Measurements from ENCODE around the gene BEND7.

BEND7 gene

DNA sequence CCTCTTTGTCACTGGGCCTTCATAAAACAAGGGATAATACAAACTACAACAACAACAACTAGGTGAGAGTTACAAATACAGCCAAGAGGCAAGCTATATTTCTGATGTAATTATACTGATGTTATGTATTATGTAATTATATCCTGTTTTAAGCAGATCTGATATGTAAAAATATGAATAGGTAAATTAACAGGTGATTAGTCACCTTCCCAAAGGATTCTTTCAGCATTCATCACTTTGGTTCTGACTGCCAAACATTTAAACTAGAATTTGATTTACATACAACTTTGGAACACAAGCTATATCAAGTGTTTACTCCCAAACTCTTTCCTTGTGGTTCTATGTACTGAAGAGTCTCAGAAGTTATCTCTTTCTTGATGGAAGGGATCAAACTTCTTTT lies 53.7 kb downstream of the BEND7 start:
- Histone ChIP-seq H3K4me3 (ENCODE audit: low read length) (no peak overlapping the region), H3K9me3 (ENCODE audit: insufficient read depth, low read depth, low read length) (no peaks in the 10 kb centered on the region), H3K27me3 (ENCODE audit: insufficient read depth, low read length) (no peaks in the 10 kb centered on the region), H3K9ac (ENCODE audit: low read depth, low read length) (no peak overlapping the region), H3K36me3 (ENCODE audit: insufficient read depth, low read length) (no peaks in the 10 kb centered on the region), H3K27ac (ENCODE audit: low read depth, low read length) (no peak overlapping the region), H3K4me1 (ENCODE audit: insufficient read depth, low read length) (no peaks in the 10 kb centered on the region)

- Histone ChIP-seq H3K9me3 (ENCODE audit: insufficient read depth, low read depth, low read length) (no peaks in the 10 kb centered on the region), H3K27me3 (ENCODE audit: insufficient read depth, low read length) (no peaks in the 10 kb centered on the region), H3K36me3 (ENCODE audit: insufficient read depth, low read length) (no peaks in the 10 kb centered on the region), H3K4me3 (ENCODE audit: low read length) (no peak overlapping the region), H3K27ac (ENCODE audit: low read depth, low read length) (no peak overlapping the region), H3K4me1 (ENCODE audit: insufficient read depth, low read length) (no peaks in the 10 kb centered on the region), H3K9ac (ENCODE audit: low read depth, low read length) (no peak overlapping the region)
- WGBS: 97% methylated on average over 26 of the region's 26 CpGs
Observed at GRCh38 chr10:13473986-13474385, 54.8 kb downstream of the BEND7 start.

- H3K4me1 ChIP-seq (ENCODE audit: insufficient read depth, low read length): no peaks in the 10 kb centered on the region
- H3K36me3 ChIP-seq (ENCODE audit: insufficient read depth, low read length): no peaks in the 10 kb centered on the region
- no peak overlapping the region for H3K4me3 ChIP-seq (ENCODE audit: low read length)
- no peaks in the 10 kb centered on the region for H3K27me3 ChIP-seq (ENCODE audit: insufficient read depth, low read length)
- no peak overlapping the region for H3K9ac ChIP-seq (ENCODE audit: low read depth, low read length)
- H3K27ac ChIP-seq (ENCODE audit: low read depth, low read length): no peak overlapping the region
- H3K9me3 ChIP-seq (ENCODE audit: insufficient read depth, low read depth, low read length): no peaks in the 10 kb centered on the region
- WGBS: 95% methylated on average over 19 of the region's 19 CpGs
Observed at GRCh38 chr10:13472359-13472758, 56.5 kb downstream of the BEND7 start.

- Histone ChIP-seq H3K9ac (ENCODE audit: low read depth, low read length) (no peak overlapping the region), H3K27me3 (ENCODE audit: insufficient read depth, low read length) (no peaks in the 10 kb centered on the region), H3K27ac (ENCODE audit: low read depth, low read length) (no peak overlapping the region), H3K4me1 (ENCODE audit: insufficient read depth, low read length) (no peaks in the 10 kb centered on the region), H3K9me3 (ENCODE audit: insufficient read depth, low read depth, low read length) (no peaks in the 10 kb centered on the region), H3K36me3 (ENCODE audit: insufficient read depth, low read length) (no peaks in the 10 kb centered on the region), H3K4me3 (ENCODE audit: low read length) (no peak overlapping the region)
- 88% methylated on average over 3 of the region's 3 CpGs for WGBS
Observed at GRCh38 chr10:13470270-13470669, 58.5 kb downstream of the BEND7 start.

GRCh38 chr10:13462551-13462950 lies 66.3 kb downstream of the BEND7 start:
- no peak overlapping the region for H3K4me3 ChIP-seq (ENCODE audit: low read length)
- no peak overlapping the region for H3K9ac ChIP-seq (ENCODE audit: low read depth, low read length)
- H3K36me3 ChIP-seq (ENCODE audit: insufficient read depth, low read length): no peaks in the 10 kb centered on the region
- H3K4me1 ChIP-seq (ENCODE audit: insufficient read depth, low read length): 0 out of 2 replicates have a peak, but pooled peaks cover 5% of the 10 kb centered on the region
- H3K27ac ChIP-seq (ENCODE audit: low read depth, low read length): no peak overlapping the region
- H3K9me3 ChIP-seq (ENCODE audit: insufficient read depth, low read depth, low read length): no peaks in the 10 kb centered on the region; the same call in 1 of the 2 replicates
- H3K27me3 ChIP-seq (ENCODE audit: insufficient read depth, low read length): no peaks in the 10 kb centered on the region

DNA sequence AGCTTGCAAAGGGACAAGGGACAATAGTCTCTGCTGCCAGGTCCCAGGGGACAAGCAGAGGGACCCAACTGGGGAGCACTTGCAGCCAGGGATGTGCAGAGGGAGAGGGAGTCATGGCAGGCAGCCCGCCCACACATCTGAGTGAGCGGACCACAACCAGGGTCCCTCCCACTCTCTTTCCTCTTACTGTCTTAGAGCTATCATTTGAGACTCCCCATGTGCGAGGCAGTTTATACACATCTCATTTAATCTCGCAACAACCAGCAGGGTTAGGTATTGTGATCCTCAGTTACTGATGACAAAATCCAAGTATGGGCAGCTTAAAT lies 70.2 kb downstream of the BEND7 start:
- H3K36me3 ChIP-seq (ENCODE audit: insufficient read depth, low read length): no peaks in the 10 kb centered on the region
- H3K9ac ChIP-seq (ENCODE audit: low read depth, low read length): no peak overlapping the region
- WGBS: 87% methylated on average over 4 of the region's 4 CpGs
- H3K27ac ChIP-seq (ENCODE audit: low read depth, low read length): no peak overlapping the region
- H3K27me3 ChIP-seq (ENCODE audit: insufficient read depth, low read length): no peaks in the 10 kb centered on the region
- H3K4me3 ChIP-seq (ENCODE audit: low read length): no peak overlapping the region
- no peaks in the 10 kb centered on the region; the same call in 1 of the 2 replicates for H3K9me3 ChIP-seq (ENCODE audit: insufficient read depth, low read depth, low read length)
- H3K4me1 ChIP-seq (ENCODE audit: insufficient read depth, low read length): peaks cover 1% of the 10 kb centered on the region; the same call in 1 of the 2 replicates

- H3K9ac ChIP-seq (ENCODE audit: low read depth, low read length): no peak overlapping the region
- no peak overlapping the region for H3K4me3 ChIP-seq (ENCODE audit: low read length)
- H3K27me3 ChIP-seq (ENCODE audit: insufficient read depth, low read length): no peaks in the 10 kb centered on the region
- WGBS: 91% methylated on average over 13 of the region's 13 CpGs
- peaks cover 4% of the 10 kb centered on the region; the same call in 1 of the 2 replicates for H3K4me1 ChIP-seq (ENCODE audit: insufficient read depth, low read length)
- no peaks in the 10 kb centered on the region for H3K36me3 ChIP-seq (ENCODE audit: insufficient read depth, low read length)
- no peaks in the 10 kb centered on the region; the same call in 1 of the 2 replicates for H3K9me3 ChIP-seq (ENCODE audit: insufficient read depth, low read depth, low read length)
- H3K27ac ChIP-seq (ENCODE audit: low read depth, low read length): no peak overlapping the region
Observed at GRCh38 chr10:13457958-13458686, 70.7 kb downstream of the BEND7 start.

DNA sequence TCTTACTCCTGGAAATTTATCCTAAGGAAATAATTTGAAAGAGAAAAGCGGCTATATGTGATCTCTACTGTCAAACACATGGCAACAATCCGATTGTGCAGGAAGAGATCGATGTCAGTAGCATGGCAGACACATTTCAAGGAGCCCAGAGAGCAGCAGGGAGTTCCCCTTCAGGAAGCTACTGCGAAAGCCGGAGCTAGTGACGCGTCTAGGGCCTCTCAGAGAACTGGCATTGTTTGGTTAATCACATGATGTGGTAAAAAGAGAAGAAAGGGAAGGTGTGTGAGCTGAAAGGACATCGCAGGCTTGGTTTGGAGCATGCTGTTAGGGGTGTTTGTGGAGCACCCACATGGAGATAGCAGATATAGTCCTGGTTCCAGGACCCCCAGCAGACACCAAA lies 74.9 kb downstream of the BEND7 start:
- H3K36me3 ChIP-seq (ENCODE audit: insufficient read depth, low read length): no peaks in the 10 kb centered on the region
- no peak overlapping the region for H3K27ac ChIP-seq (ENCODE audit: low read depth, low read length)
- H3K4me3 ChIP-seq (ENCODE audit: low read length): no peak overlapping the region
- no peaks in the 10 kb centered on the region for H3K9me3 ChIP-seq (ENCODE audit: insufficient read depth, low read depth, low read length)
- no peaks in the 10 kb centered on the region for H3K27me3 ChIP-seq (ENCODE audit: insufficient read depth, low read length)
- H3K9ac ChIP-seq (ENCODE audit: low read depth, low read length): no peak overlapping the region
- 78% methylated on average over 8 of the region's 8 CpGs for WGBS
- H3K4me1 ChIP-seq (ENCODE audit: insufficient read depth, low read length): peaks cover 4% of the 10 kb centered on the region; the same call in 1 of the 2 replicates

GRCh38 chr10:13450069-13450468 lies 78.7 kb downstream of the BEND7 start:
- Histone ChIP-seq H3K4me3 (ENCODE audit: low read length) (no peak overlapping the region), H3K9ac (ENCODE audit: low read depth, low read length) (no peak overlapping the region)
- WGBS: 96% methylated on average over 4 of the region's 4 CpGs

DNA sequence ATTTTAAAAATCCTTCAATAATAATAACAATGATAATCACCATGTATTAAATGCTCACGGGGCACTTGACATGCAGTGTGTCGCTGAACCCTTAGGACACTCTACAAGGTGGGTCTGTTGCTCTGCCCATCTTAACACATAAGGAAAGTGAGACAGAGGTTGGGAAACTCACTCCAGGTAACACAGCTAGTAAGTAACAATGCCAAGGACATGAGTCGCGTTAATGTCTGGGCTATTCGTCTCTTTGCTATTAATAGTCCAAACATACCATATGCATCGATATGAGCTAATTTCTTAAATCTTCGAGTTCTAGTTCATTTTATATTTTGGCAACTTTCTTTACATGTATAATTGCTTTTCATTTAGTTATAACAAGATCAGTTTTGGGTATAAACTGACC lies 79.5 kb downstream of the BEND7 start:
- Histone ChIP-seq H3K27ac (ENCODE audit: low read depth, low read length) (no peak overlapping the region), H3K36me3 (ENCODE audit: insufficient read depth, low read length) (no peaks in the 10 kb centered on the region), H3K4me1 (ENCODE audit: insufficient read depth, low read length) (peaks cover 5% of the 10 kb centered on the region), H3K9me3 (ENCODE audit: insufficient read depth, low read depth, low read length) (no peaks in the 10 kb centered on the region), H3K27me3 (ENCODE audit: insufficient read depth, low read length) (no peaks in the 10 kb centered on the region), H3K4me3 (ENCODE audit: low read length) (no peak overlapping the region), H3K9ac (ENCODE audit: low read depth, low read length) (no peak overlapping the region)
- 88% methylated on average over 6 of the region's 7 CpGs for WGBS

More at GRCh38 chr10:13450069-13450468, 78.7 kb downstream of the BEND7 start:
- Histone ChIP-seq H3K4me1 (ENCODE audit: insufficient read depth, low read length) (peaks cover 4% of the 10 kb centered on the region; the same call in 1 of the 2 replicates), H3K27me3 (ENCODE audit: insufficient read depth, low read length) (no peaks in the 10 kb centered on the region), H3K27ac (ENCODE audit: low read depth, low read length) (no peak overlapping the region), H3K36me3 (ENCODE audit: insufficient read depth, low read length) (no peaks in the 10 kb centered on the region), H3K9me3 (ENCODE audit: insufficient read depth, low read depth, low read length) (no peaks in the 10 kb centered on the region)

GRCh38 chr10:13448216-13448615 lies 80.6 kb downstream of the BEND7 start:
- no peak overlapping the region for H3K4me3 ChIP-seq (ENCODE audit: low read length)
- 92% methylated on average over 8 of the region's 8 CpGs for WGBS
- H3K4me1 ChIP-seq (ENCODE audit: insufficient read depth, low read length): peaks cover 7% of the 10 kb centered on the region; the same call in 1 of the 2 replicates
- H3K27me3 ChIP-seq (ENCODE audit: insufficient read depth, low read length): no peaks in the 10 kb centered on the region
- no peaks in the 10 kb centered on the region for H3K36me3 ChIP-seq (ENCODE audit: insufficient read depth, low read length)
- H3K9me3 ChIP-seq (ENCODE audit: insufficient read depth, low read depth, low read length): no peaks in the 10 kb centered on the region
- H3K27ac ChIP-seq (ENCODE audit: low read depth, low read length): no peak overlapping the region
- H3K9ac ChIP-seq (ENCODE audit: low read depth, low read length): no peak overlapping the region
